Stimulated activated naive CD8-positive, alpha-beta T cell treated with anti-CD3 and anti-CD28 coated beads, Interleukin-15, Interleukin-2, amounts not matched to agents 100 ng/mL and 50 ng/mL, for 24 hours (primary cell): Measurements from ENCODE around the gene STK33.

ENCODE experiments used
- H3K27ac Mint-ChIP-seq: one replicate; pipeline ENCODE4 v1.8.0; 2021; ENCODE audit warnings: mild to moderate bottlenecking, mixed read lengths
- H3K27me3 Mint-ChIP-seq: one replicate; pipeline ENCODE4 v1.8.0; 2021; ENCODE audit warnings: mixed read lengths
- H3K36me3 Mint-ChIP-seq: one replicate; pipeline ENCODE4 v1.8.0; 2021; ENCODE audit warnings: low read depth, mixed read lengths
- H3K4me1 Mint-ChIP-seq: one replicate; pipeline ENCODE4 v1.8.0; 2021; ENCODE audit warnings: low read depth, mixed read lengths
- H3K4me3 Mint-ChIP-seq: one replicate; pipeline ENCODE4 v1.8.0; 2021; ENCODE audit warnings: mild to moderate bottlenecking, mixed read lengths
- H3K9me3 Mint-ChIP-seq: one replicate; pipeline ENCODE4 v1.8.0; 2021; ENCODE audit warnings: mixed read lengths

STK33 gene

GRCh38 chr11:8370812-8371515 lies 223.1 kb downstream of the STK33 start:
- Mint-ChIP-seq H3K9me3 (no peaks in the 10 kb centered on the region), H3K36me3 (no peaks in the 10 kb centered on the region), H3K4me3 (no peak overlapping the region), H3K27ac (no peak overlapping the region), H3K27me3 (no peaks in the 10 kb centered on the region), H3K4me1 (no peaks in the 10 kb centered on the region)

GRCh38 chr11:8369592-8370205 lies 224.3 kb downstream of the STK33 start:
- H3K27ac Mint-ChIP-seq: no peak overlapping the region
- no peaks in the 10 kb centered on the region for H3K27me3 Mint-ChIP-seq
- no peaks in the 10 kb centered on the region for H3K4me1 Mint-ChIP-seq
- no peaks in the 10 kb centered on the region for H3K9me3 Mint-ChIP-seq
- H3K4me3 Mint-ChIP-seq: no peak overlapping the region
- H3K36me3 Mint-ChIP-seq: no peaks in the 10 kb centered on the region

GRCh38 chr11:8368772-8369171 lies 225.3 kb downstream of the STK33 start:
- H3K9me3 Mint-ChIP-seq: no peaks in the 10 kb centered on the region
- no peak overlapping the region for H3K4me3 Mint-ChIP-seq
- no peak overlapping the region for H3K27ac Mint-ChIP-seq
- H3K4me1 Mint-ChIP-seq: no peaks in the 10 kb centered on the region
- H3K36me3 Mint-ChIP-seq: no peaks in the 10 kb centered on the region
- H3K27me3 Mint-ChIP-seq: no peaks in the 10 kb centered on the region

GRCh38 chr11:8368194-8368593 lies 225.8 kb downstream of the STK33 start:
- Mint-ChIP-seq H3K9me3 (no peaks in the 10 kb centered on the region), H3K27ac (no peak overlapping the region), H3K27me3 (no peaks in the 10 kb centered on the region), H3K4me1 (no peaks in the 10 kb centered on the region), H3K36me3 (no peaks in the 10 kb centered on the region), H3K4me3 (no peak overlapping the region)

GRCh38 chr11:8366316-8366715 lies 227.7 kb downstream of the STK33 start:
- no peaks in the 10 kb centered on the region for H3K27me3 Mint-ChIP-seq
- no peaks in the 10 kb centered on the region for H3K4me1 Mint-ChIP-seq
- H3K4me3 Mint-ChIP-seq: no peak overlapping the region
- H3K27ac Mint-ChIP-seq: no peak overlapping the region
- H3K36me3 Mint-ChIP-seq: no peaks in the 10 kb centered on the region
- H3K9me3 Mint-ChIP-seq: no peaks in the 10 kb centered on the region

GRCh38 chr11:8365216-8365941 lies 228.6 kb downstream of the STK33 start:
- no peaks in the 10 kb centered on the region for H3K27me3 Mint-ChIP-seq
- no peaks in the 10 kb centered on the region for H3K36me3 Mint-ChIP-seq
- no peaks in the 10 kb centered on the region for H3K4me1 Mint-ChIP-seq
- H3K27ac Mint-ChIP-seq: no peak overlapping the region
- H3K9me3 Mint-ChIP-seq: no peaks in the 10 kb centered on the region
- H3K4me3 Mint-ChIP-seq: no peak overlapping the region

GRCh38 chr11:8363921-8364320 lies 230.1 kb downstream of the STK33 start:
- Mint-ChIP-seq H3K36me3 (no peaks in the 10 kb centered on the region), H3K27ac (no peak overlapping the region), H3K27me3 (no peaks in the 10 kb centered on the region), H3K4me3 (no peak overlapping the region), H3K9me3 (no peaks in the 10 kb centered on the region), H3K4me1 (no peaks in the 10 kb centered on the region)

GRCh38 chr11:8362899-8363298 lies 231.1 kb downstream of the STK33 start:
- no peaks in the 10 kb centered on the region for H3K27me3 Mint-ChIP-seq
- peak overlapping the region; percentile 58 for H3K27ac Mint-ChIP-seq
- no peaks in the 10 kb centered on the region for H3K36me3 Mint-ChIP-seq
- no peak overlapping the region for H3K4me3 Mint-ChIP-seq
- H3K9me3 Mint-ChIP-seq: no peaks in the 10 kb centered on the region
- H3K4me1 Mint-ChIP-seq: no peaks in the 10 kb centered on the region

GRCh38 chr11:8362491-8362890 lies 231.5 kb downstream of the STK33 start:
- Mint-ChIP-seq H3K27me3 (no peaks in the 10 kb centered on the region), H3K27ac (no peak overlapping the region), H3K36me3 (no peaks in the 10 kb centered on the region), H3K4me3 (no peak overlapping the region), H3K4me1 (no peaks in the 10 kb centered on the region), H3K9me3 (no peaks in the 10 kb centered on the region)

GRCh38 chr11:8361664-8362210 lies 232.3 kb downstream of the STK33 start:
- no peaks in the 10 kb centered on the region for H3K9me3 Mint-ChIP-seq
- H3K27ac Mint-ChIP-seq: no peak overlapping the region
- no peaks in the 10 kb centered on the region for H3K27me3 Mint-ChIP-seq
- no peak overlapping the region for H3K4me3 Mint-ChIP-seq
- H3K4me1 Mint-ChIP-seq: no peaks in the 10 kb centered on the region
- H3K36me3 Mint-ChIP-seq: no peaks in the 10 kb centered on the region

GRCh38 chr11:8361206-8361605 lies 232.8 kb downstream of the STK33 start:
- Mint-ChIP-seq H3K4me3 (no peak overlapping the region), H3K9me3 (no peaks in the 10 kb centered on the region), H3K4me1 (no peaks in the 10 kb centered on the region), H3K27ac (no peak overlapping the region), H3K36me3 (no peaks in the 10 kb centered on the region), H3K27me3 (no peaks in the 10 kb centered on the region)

- Mint-ChIP-seq H3K27me3 (peaks cover 3% of the 10 kb centered on the region), H3K27ac (no peak overlapping the region), H3K36me3 (no peaks in the 10 kb centered on the region), H3K9me3 (no peaks in the 10 kb centered on the region), H3K4me3 (no peak overlapping the region), H3K4me1 (no peaks in the 10 kb centered on the region)
Measured at GRCh38 chr11:8360086-8360828, 233.8 kb downstream of the STK33 start.

- H3K4me1 Mint-ChIP-seq: no peaks in the 10 kb centered on the region
- H3K27ac Mint-ChIP-seq: no peak overlapping the region
- H3K36me3 Mint-ChIP-seq: no peaks in the 10 kb centered on the region
- no peak overlapping the region for H3K4me3 Mint-ChIP-seq
- no peaks in the 10 kb centered on the region for H3K9me3 Mint-ChIP-seq
- H3K27me3 Mint-ChIP-seq: peaks cover 7% of the 10 kb centered on the region
Measured at GRCh38 chr11:8359521-8359920, 234.5 kb downstream of the STK33 start.

GRCh38 chr11:8357891-8358566 lies 236.0 kb downstream of the STK33 start:
- H3K27ac Mint-ChIP-seq: no peak overlapping the region
- H3K27me3 Mint-ChIP-seq: peaks cover 18% of the 10 kb centered on the region
- no peak overlapping the region for H3K4me3 Mint-ChIP-seq
- no peaks in the 10 kb centered on the region for H3K4me1 Mint-ChIP-seq
- H3K9me3 Mint-ChIP-seq: no peaks in the 10 kb centered on the region
- H3K36me3 Mint-ChIP-seq: no peaks in the 10 kb centered on the region
